GM03348 (cell line): Measurements from ENCODE around the gene ARHGDIA.
A peak's percentile ranks its signal among the peaks of the same experiment; 100 is the strongest.

Experiments used
- DNase-seq: peaks from one replicate; pipeline ENCODE4 v3.0.0; 2012; ENCODE audit warnings: low spot score

ARHGDIA gene

DNA sequence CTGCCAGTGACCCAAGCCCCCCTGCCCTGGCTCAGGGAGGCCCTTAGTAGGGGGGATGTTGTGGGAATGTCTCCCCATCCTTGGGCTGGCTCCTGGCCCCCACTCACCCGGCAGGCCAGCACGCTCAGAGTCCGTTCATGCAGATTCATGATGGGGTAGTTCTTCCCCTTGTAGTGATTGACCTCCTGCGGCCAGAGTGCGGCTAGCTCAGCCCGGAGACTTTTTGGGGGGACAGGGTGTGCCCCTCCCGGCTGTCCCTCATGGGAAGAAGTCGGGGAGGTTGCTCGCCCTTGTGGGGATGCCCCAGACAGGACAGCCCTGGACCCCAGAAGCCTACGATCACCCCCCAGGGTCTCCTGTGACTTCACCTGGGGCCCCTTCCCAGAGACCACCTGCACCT, 34.9 kb upstream of the ARHGDIA start:
- DNase-seq = no peak

- DNase-seq = no peak
Observed at GRCh38 chr17:81905424-81905875, 34.3 kb upstream of the ARHGDIA start.

- DNase-seq = no peak
Observed at GRCh38 chr17:81904600-81905423, 33.7 kb upstream of the ARHGDIA start.

GRCh38 chr17:81903896-81904599, 32.9 kb upstream of the ARHGDIA start:
- no peak for DNase-seq

DNA sequence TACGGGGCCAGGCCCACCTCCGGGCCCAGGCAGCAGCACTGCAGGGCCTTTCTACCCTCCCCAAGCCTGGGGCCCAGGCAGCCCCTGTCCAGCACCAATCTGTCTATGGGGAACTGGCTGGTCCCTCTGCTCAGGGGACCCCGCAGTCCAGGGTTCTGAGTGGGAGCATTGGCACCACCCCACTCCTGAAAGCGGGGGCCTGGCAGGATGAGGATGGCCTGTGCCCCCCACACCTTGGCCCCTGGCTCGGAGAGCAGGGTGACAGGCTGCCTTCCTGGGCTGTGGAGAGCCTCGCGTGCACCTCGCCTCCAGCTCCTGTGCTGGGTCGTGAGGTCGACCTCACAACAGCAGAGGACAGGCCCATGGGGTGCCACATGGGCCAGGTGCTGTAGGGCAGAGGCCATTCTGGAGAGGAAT, 32.3 kb upstream of the ARHGDIA start:
- DNase-seq = no peak

DNA sequence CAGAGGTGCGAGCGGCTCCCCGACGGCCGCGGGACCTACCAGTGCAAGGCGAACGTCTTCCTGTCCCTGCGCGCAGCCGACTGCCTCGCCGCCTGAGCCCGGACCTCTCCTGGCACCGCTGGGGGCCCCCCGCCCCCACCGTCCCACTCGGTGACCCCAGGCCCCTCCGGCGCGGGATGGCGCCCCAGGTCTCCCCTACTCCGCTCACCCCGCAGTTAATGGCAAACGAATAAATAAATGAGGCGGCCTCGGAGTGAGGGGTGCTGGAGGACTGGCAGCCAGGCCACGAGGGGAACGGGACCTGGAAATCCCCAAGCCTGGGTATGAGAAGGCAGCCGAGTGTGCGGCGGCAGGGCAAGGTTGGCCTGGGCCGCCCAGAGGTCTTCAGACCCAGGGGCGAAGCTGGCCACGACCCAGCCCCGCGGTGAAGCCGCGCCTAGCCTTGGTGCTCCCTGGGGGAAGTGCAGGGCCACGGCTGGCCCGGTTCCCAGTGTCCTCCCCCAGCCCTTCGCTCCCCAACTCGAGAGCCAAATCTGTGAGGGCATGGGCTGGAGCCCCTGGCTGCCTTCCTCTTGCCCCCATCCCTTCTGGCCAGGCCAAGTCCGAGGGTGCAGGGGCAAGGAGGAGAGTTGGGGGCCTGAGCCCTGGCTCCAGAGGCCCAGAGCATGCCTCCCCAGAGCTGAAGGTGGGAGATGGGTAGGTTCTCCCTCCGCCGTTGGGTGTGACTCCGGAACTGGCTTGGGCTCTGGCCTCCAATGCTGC, 31.7 kb upstream of the ARHGDIA start:
- DNase-seq = no peak

GRCh38 chr17:81902023-81902652, 31.0 kb upstream of the ARHGDIA start, which contains the start of gene NPB:
TSS of gene NPB (plus strand) at chr17:81902238. CDS start at chr17:81902278, 40 bp downstream.
- peak; percentile 45 for DNase-seq

- DNase-seq = no peak
Observed at GRCh38 chr17:81901167-81902022, 30.3 kb upstream of the ARHGDIA start.

GRCh38 chr17:81900181-81900820, 29.2 kb upstream of the ARHGDIA start:
- DNase-seq = no peak

GRCh38 chr17:81899514-81900166, 28.5 kb upstream of the ARHGDIA start:
- no peak for DNase-seq

GRCh38 chr17:81898885-81899284, 27.7 kb upstream of the ARHGDIA start:
- no peak for DNase-seq

- peak; percentile 73 for DNase-seq
Observed at GRCh38 chr17:81898029-81898866, 27.1 kb upstream of the ARHGDIA start.

DNA sequence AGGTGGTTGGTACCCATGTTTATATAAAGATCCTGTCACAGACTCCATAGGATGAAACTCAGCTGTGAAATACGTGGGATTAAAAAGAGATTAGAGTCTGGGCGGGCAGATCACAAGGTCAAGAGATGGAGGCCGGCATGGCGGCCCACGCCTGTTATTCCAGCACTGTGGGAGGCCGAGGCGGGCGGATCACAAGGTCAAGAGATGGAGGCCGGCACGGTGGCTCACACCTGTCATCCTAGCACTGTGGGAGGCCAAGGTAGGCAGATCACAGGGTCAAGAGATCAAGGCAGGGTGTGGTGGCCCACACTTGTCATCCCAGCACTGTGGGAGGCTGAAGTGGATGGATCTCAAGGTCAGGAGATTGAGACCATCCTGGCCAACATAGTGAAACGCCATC, 24.3 kb upstream of the ARHGDIA start:
- DNase-seq = no peak

DNA sequence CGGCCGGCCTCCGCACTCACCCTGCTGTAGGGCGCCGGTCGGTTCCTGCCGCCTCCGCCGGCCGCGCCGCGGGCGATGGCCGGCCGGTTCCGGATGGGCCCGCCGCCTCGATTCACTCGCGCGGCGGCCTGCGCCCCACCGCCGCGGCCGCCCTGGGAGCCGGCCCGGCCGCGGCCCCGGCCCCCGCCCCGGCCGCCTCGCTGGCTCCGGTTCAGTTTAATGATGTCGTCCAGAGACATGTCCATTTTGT, 20.1 kb upstream of the ARHGDIA start:
- no peak for DNase-seq

- peak; percentile 29 for DNase-seq
Observed at GRCh38 chr17:81890447-81891302, 19.5 kb upstream of the ARHGDIA start.

- DNase-seq = no peak
Observed at GRCh38 chr17:81889602-81890001, 18.5 kb upstream of the ARHGDIA start.

DNA sequence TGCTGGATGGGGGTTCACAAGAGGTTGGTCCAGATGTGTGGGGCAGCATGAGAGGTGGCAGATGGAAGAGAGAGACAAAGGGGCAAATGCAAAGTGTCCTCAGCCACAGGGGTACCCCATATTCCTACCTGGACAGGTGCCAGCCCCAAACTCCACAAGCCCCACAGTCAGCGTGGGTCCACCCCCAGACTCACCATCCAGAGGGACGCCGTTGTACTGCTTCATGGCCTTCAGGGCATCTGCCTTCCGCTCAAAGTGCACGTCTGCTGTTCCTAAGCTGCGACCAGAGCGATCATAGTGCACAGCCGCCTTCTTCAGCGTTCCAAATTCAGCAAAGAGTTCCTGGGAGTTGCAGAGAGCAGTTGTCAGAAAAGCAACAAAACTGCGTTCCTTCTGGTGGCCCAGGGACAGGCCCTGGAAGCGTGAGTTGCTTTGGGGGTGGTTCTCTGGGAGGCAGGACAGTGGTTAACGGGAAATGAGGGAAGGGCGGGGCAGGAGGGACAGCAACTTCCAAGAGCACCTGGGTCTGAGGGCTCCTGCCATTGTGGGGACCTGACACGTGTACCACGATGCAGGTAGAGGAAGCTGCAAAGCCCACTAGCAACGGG, 18.0 kb upstream of the ARHGDIA start:
- no peak for DNase-seq
